Stimulated activated CD4-positive, alpha-beta T cell treated with anti-CD3 and anti-CD28 coated beads, Interleukin-4, amount 100 ng/mL, for 1 hour (primary cell): Measurements from ENCODE around the gene MCC.

Experiments used
- DNase-seq: peaks from one replicate; pipeline ENCODE4 v3.0.0-alpha.2; 2020

The MCC gene

GRCh38 chr5:113358696-113359095 is 129.6 kb downstream of the MCC start:
- DNase-seq: no peak

- DNase-seq: no peak
These were observed 130.4 kb downstream of the MCC start for GRCh38 chr5:113357696-113358476.

- DNase-seq: no peak
These were observed 131.8 kb downstream of the MCC start for GRCh38 chr5:113356487-113356886.

GRCh38 chr5:113354055-113354454 is 134.2 kb downstream of the MCC start:
- DNase-seq: no peak

GRCh38 chr5:113347572-113347971 is 140.7 kb downstream of the MCC start:
- no peak for DNase-seq

GRCh38 chr5:113344973-113345940 is 143.0 kb downstream of the MCC start:
- DNase-seq: no peak

GRCh38 chr5:113343343-113343742 is 144.9 kb downstream of the MCC start:
- no peak for DNase-seq

GRCh38 chr5:113340537-113340936 is 147.7 kb downstream of the MCC start:
- no peak for DNase-seq

GRCh38 chr5:113338628-113339027 is 149.6 kb downstream of the MCC start:
- DNase-seq: no peak

- DNase-seq: no peak
These were observed 150.5 kb downstream of the MCC start for GRCh38 chr5:113337515-113338415.

GRCh38 chr5:113336975-113337374 is 151.3 kb downstream of the MCC start:
- no peak for DNase-seq

GRCh38 chr5:113333411-113333810 is 154.8 kb downstream of the MCC start:
- no peak for DNase-seq

GRCh38 chr5:113331209-113331551 is 157.1 kb downstream of the MCC start:
- DNase-seq: no peak

GRCh38 chr5:113330533-113331208 is 157.6 kb downstream of the MCC start:
- DNase-seq: no peak

GRCh38 chr5:113329981-113330380 is 158.3 kb downstream of the MCC start:
- no peak for DNase-seq

- no peak for DNase-seq
These were observed 163.2 kb downstream of the MCC start for GRCh38 chr5:113325054-113325453.

- no peak for DNase-seq
These were observed 167.0 kb downstream of the MCC start for GRCh38 chr5:113321276-113321675.

- DNase-seq: no peak
These were observed 167.9 kb downstream of the MCC start for GRCh38 chr5:113320273-113320780.

GRCh38 chr5:113319256-113320053 is 168.8 kb downstream of the MCC start:
- DNase-seq: no peak

- DNase-seq: no peak
These were observed 170.6 kb downstream of the MCC start for GRCh38 chr5:113317636-113318035.

GRCh38 chr5:113311301-113311700 is 177.0 kb downstream of the MCC start:
- DNase-seq: no peak
